Right atrium auricular region (tissue), 2 donors: Measurements from ENCODE around the gene UTP14A. TPM values are rescaled to one million over a fixed set of nuclear protein-coding genes. Genes with fewer than 3 reads are reported as not detected.

Source experiments
- DNase-seq: peaks from one replicate; pipeline ENCODE4 v3.0.0-alpha.2; 2019; ENCODE audit warnings: low spot score
- H3K27ac ChIP-seq, 2 donors: fragments of 200-600 bp; sonication (generic); 1 replicate in 1 of 2; 2 replicates in 1 of 2; pipeline ENCODE4 v1.5.1; 2016 to 2019
- H3K27me3 ChIP-seq, 2 donors: fragments of 200-600 bp; sonication (generic); one replicate each; pipeline versions ENCODE4 v1.5.1 to v1.6.0; 2017 to 2019
- H3K36me3 ChIP-seq: fragments of 200-600 bp; sonication (generic); one replicate; pipeline ENCODE4 v1.5.1; 2016
- H3K4me1 ChIP-seq, 2 donors: fragments of 200-600 bp; sonication (generic); one replicate each; pipeline versions ENCODE4 v1.5.1 to v1.6.0; 2017 to 2019
- H3K4me3 ChIP-seq, 2 donors: fragments of 200-600 bp; sonication (generic); 1 replicate in 1 of 2; 2 replicates in 1 of 2; pipeline ENCODE4 v1.5.1; 2017 to 2019; ENCODE audit warnings: mild to moderate bottlenecking in 1 of 2, moderate library complexity in 1 of 2
- H3K9me3 ChIP-seq, 2 donors: fragments of 200-600 bp; sonication (generic); one replicate each; pipeline ENCODE4 v1.5.1; 2019
- total RNA-seq, 2 donors: library from RNA; depleted of rRNA; stranded (reverse); fragments of >200 nt; gene quantifications; one replicate each; pipeline ENCODE4 v1.1.0, GENCODE V29; 2016
- TF ChIP-seq, protein P1 (sequence below), 2 donors: fragments of 200-600 bp; sonication (generic); IDR thresholded peaks; one replicate each; pipeline ENCODE4 v1.5.1; 2019; ENCODE audit warnings: antibody characterized with exemption in 2 of 2

The UTP14A gene
- total RNA-seq, 2 donors from 2014 or later: 7.6 to 8.3 TPM

DNA sequence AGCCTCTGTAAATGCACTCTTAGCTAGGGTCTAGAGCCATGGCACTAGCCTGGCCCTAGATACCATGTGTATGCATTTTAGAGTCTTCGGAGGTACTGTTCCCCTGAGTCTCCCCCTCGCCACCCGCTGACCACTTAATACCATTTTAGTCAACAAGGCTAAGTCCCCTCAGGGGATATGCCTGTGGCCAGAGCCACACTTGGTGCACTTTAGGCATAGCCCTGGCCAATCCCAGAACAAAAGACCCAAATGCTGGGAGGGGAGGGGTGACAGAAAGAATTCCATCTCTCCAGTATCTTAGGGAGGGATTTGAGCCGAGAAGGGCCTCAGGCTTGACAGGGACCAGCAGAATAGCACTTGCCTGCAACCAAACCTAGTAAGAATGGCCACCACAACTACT, 47.9 kb downstream of the UTP14A start:
- Histone ChIP-seq H3K4me1 (peaks cover 0 to 16% of the 10 kb centered on the region in 2 donors), H3K9me3 (no peaks in the 10 kb centered on the region), H3K4me3 (no peak overlapping the region), H3K27me3 (no peaks in the 10 kb centered on the region), H3K27ac (no peak overlapping the region), H3K36me3 (no peaks in the 10 kb centered on the region)
- TF ChIP-seq, protein P1, sequence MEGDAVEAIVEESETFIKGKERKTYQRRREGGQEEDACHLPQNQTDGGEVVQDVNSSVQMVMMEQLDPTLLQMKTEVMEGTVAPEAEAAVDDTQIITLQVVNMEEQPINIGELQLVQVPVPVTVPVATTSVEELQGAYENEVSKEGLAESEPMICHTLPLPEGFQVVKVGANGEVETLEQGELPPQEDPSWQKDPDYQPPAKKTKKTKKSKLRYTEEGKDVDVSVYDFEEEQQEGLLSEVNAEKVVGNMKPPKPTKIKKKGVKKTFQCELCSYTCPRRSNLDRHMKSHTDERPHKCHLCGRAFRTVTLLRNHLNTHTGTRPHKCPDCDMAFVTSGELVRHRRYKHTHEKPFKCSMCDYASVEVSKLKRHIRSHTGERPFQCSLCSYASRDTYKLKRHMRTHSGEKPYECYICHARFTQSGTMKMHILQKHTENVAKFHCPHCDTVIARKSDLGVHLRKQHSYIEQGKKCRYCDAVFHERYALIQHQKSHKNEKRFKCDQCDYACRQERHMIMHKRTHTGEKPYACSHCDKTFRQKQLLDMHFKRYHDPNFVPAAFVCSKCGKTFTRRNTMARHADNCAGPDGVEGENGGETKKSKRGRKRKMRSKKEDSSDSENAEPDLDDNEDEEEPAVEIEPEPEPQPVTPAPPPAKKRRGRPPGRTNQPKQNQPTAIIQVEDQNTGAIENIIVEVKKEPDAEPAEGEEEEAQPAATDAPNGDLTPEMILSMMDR (IDR thresholded peaks at IDR 0.05): no peak
- no peak for DNase-seq

- H3K4me1 ChIP-seq: peaks cover 0 to 16% of the 10 kb centered on the region in 2 donors
- H3K27ac ChIP-seq: no peak overlapping the region
- DNase-seq: no peak
- no peak overlapping the region for H3K4me3 ChIP-seq
- no peaks in the 10 kb centered on the region for H3K9me3 ChIP-seq
- no peaks in the 10 kb centered on the region for H3K36me3 ChIP-seq
- no peaks in the 10 kb centered on the region for H3K27me3 ChIP-seq
- TF ChIP-seq, protein P1 (IDR thresholded peaks at IDR 0.05): no peak
Observed at GRCh38 chrX:129954804-129955203, 48.8 kb downstream of the UTP14A start.

- H3K27ac ChIP-seq: no peak overlapping the region
- no peaks in the 10 kb centered on the region for H3K27me3 ChIP-seq
- H3K36me3 ChIP-seq: no peaks in the 10 kb centered on the region
- H3K4me1 ChIP-seq: peaks cover 0 to 16% of the 10 kb centered on the region in 2 donors
- TF ChIP-seq, protein P1 (IDR thresholded peaks at IDR 0.05): no peak
- H3K9me3 ChIP-seq: no peaks in the 10 kb centered on the region
- no peak for DNase-seq
- no peak overlapping the region for H3K4me3 ChIP-seq
Observed at GRCh38 chrX:129955682-129956081, 49.7 kb downstream of the UTP14A start.

GRCh38 chrX:129956145-129956544, 50.2 kb downstream of the UTP14A start:
- H3K27me3 ChIP-seq: no peaks in the 10 kb centered on the region
- no peaks in the 10 kb centered on the region for H3K36me3 ChIP-seq
- TF ChIP-seq, protein P1 (IDR thresholded peaks at IDR 0.05): no peak
- H3K9me3 ChIP-seq: no peaks in the 10 kb centered on the region
- DNase-seq: no peak
- peaks cover 0 to 16% of the 10 kb centered on the region in 2 donors for H3K4me1 ChIP-seq
- H3K27ac ChIP-seq: no peak overlapping the region
- no peak overlapping the region for H3K4me3 ChIP-seq

DNA sequence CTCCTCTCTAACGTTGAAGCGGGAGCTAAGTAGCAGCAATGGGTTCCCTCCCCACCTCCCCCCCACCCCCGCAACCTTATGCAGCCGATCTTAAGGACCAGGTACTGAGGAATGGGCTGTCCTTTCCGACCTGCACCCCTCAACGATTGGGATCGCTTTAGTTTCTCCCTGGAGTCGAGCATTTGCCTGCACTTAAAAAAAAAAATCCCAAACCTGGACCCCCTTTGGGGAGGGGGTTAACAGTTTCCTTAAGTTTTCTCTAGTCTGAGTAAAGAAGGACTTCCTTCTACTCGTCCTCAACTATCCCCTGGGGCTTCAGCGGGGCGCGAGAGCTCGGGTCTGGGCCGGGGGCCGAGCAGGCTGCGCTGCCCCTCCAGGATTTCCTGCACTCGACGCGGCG, 50.8 kb downstream of the UTP14A start:
- TF ChIP-seq, protein P1 (IDR thresholded peaks at IDR 0.05): no peak
- no peak for DNase-seq
- no peaks in the 10 kb centered on the region for H3K27me3 ChIP-seq
- peak overlapping the region; percentile 37 to 51 for H3K4me3 ChIP-seq
- H3K9me3 ChIP-seq: no peaks in the 10 kb centered on the region
- no peaks in the 10 kb centered on the region for H3K36me3 ChIP-seq
- peaks cover 0 to 16% of the 10 kb centered on the region in 2 donors for H3K4me1 ChIP-seq
- peak overlapping the region; percentile 33 to 53 for H3K27ac ChIP-seq
